Naive thymus-derived CD8-positive, alpha-beta T cell (primary cell): ENCODE measurements around the gene STIM1. TPM values are rescaled to one million over a fixed set of nuclear protein-coding genes. Genes with fewer than 3 reads are reported as not detected.
A peak's percentile ranks its signal among the peaks of the same experiment; 100 is the strongest.

Source experiments
- ATAC-seq, 2 donors: fragments of 150-1000 bp; cut with Tn5 transposase in 1 of 2; sonication (Bioruptor Pico), chemical (Tn5 transposase) in 1 of 2; 1 replicate in 1 of 2; 2 replicates in 1 of 2; pipeline ENCODE4 v1.10.0; 2021; ENCODE audit warnings: mild to moderate bottlenecking in 2 of 2, moderate library complexity in 2 of 2
- POLR2A ChIA-PET: fragments of 350-600 bp; sonication (Branson Sonifier 250); formaldehyde crosslinking; loops from one replicate; lab custom pipeline; 2021; ENCODE audit warnings: antibody characterized with exemption; lab: Charles Lee
- DNase-seq, 10 donors: peaks; one replicate each; pipeline versions ENCODE4 v3.0.0 to v3.0.0-alpha.2; 2020 to 2022
- H3K27ac Mint-ChIP-seq, 10 donors: one replicate each; pipeline ENCODE4 v1.8.0; 2020 to 2022; ENCODE audit warnings: mild to moderate bottlenecking in 10 of 10, mixed read lengths in 10 of 10, moderate library complexity in 4 of 10, inconsistent platforms in 1 of 10
- H3K27me3 Mint-ChIP-seq, 5 donors: one replicate each; pipeline ENCODE4 v1.8.0; 2021 to 2022; ENCODE audit warnings: mixed read lengths in 5 of 5
- H3K36me3 Mint-ChIP-seq, 3 donors: one replicate each; pipeline ENCODE4 v1.8.0; 2020 to 2022; ENCODE audit warnings: mixed read lengths in 3 of 3, mild to moderate bottlenecking in 2 of 3, inconsistent platforms in 1 of 3
- H3K4me1 Mint-ChIP-seq, 4 donors: one replicate each; pipeline ENCODE4 v1.8.0; 2021 to 2022; ENCODE audit warnings: mixed read lengths in 4 of 4
- H3K4me3 Mint-ChIP-seq, 10 donors: one replicate each; pipeline ENCODE4 v1.8.0; 2020 to 2022; ENCODE audit warnings: mild to moderate bottlenecking in 10 of 10, mixed read lengths in 10 of 10, moderate library complexity in 6 of 10, inconsistent platforms in 1 of 10
- H3K9me3 Mint-ChIP-seq, 9 donors: one replicate each; pipeline ENCODE4 v1.8.0; 2020 to 2022; ENCODE audit warnings: mixed read lengths in 9 of 9, mild to moderate bottlenecking in 3 of 9, inconsistent platforms in 1 of 9, moderate library complexity in 1 of 9
- polyA plus RNA-seq, 3 donors: library from polyadenylated mRNA; unstranded; fragments of 300-500 nt; fragmentation: Illumina TruSeq; gene quantifications; one replicate each; pipeline ENCODE4 v1.2.3, GENCODE V29; 2021
- total RNA-seq, 8 experiments: library from RNA in 2 of 8; stranded (reverse) in 2 of 8; gene quantifications; one replicate each; pipeline ENCODE4 v1.2.3 and lab custom pipeline; 2021 to 2026

STIM1 gene
- total and polyA plus RNA-seq, 5 experiments from 2014 or later = 33.4 to 101 (median 39.0) TPM

DNA sequence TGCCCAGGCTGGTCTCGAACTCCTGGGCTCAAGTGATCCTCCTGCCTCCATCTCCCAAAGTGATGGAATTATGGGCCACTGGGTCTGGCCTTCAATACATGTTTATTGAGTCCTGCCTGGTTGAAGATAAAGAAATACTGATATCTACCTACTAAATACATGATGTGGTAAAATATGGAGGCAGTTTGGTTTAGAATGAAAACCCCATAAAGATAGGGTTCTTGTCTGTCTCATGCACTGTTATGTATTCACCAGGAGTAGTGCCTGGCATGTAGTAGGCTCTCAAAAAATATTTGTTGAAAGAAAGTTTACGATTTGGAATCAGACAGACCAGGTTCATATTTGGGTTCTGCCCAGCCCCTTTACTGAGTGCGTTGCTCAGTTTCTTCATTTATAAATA lies 21.1 kb downstream of the STIM1 start:
- Mint-ChIP-seq H3K4me3 (peak overlapping the region in 7 of 10 donors; percentile 4 to 30 (median 13)), H3K27me3 (no peaks in the 10 kb centered on the region), H3K4me1 (peaks cover 50 to 92% (median 83%) of the 10 kb centered on the region in 4 donors), H3K36me3 (peaks cover 0 to 15% (median 2%) of the 10 kb centered on the region in 3 donors), H3K27ac (peak overlapping the region; percentile 2 to 92 (median 80)), H3K9me3 (no peaks in the 10 kb centered on the region)
- DNase-seq (no peak), ATAC-seq (peak in 1 of 2 donors; percentile 26)
- POLR2A ChIA-PET = interaction anchor here (1.6 to 3.8 kb wide), 2 partner anchors 15 to 21 kb away, joined by 4 to 26 read pairs; partner anchors contain the start of gene STIM1

DNA sequence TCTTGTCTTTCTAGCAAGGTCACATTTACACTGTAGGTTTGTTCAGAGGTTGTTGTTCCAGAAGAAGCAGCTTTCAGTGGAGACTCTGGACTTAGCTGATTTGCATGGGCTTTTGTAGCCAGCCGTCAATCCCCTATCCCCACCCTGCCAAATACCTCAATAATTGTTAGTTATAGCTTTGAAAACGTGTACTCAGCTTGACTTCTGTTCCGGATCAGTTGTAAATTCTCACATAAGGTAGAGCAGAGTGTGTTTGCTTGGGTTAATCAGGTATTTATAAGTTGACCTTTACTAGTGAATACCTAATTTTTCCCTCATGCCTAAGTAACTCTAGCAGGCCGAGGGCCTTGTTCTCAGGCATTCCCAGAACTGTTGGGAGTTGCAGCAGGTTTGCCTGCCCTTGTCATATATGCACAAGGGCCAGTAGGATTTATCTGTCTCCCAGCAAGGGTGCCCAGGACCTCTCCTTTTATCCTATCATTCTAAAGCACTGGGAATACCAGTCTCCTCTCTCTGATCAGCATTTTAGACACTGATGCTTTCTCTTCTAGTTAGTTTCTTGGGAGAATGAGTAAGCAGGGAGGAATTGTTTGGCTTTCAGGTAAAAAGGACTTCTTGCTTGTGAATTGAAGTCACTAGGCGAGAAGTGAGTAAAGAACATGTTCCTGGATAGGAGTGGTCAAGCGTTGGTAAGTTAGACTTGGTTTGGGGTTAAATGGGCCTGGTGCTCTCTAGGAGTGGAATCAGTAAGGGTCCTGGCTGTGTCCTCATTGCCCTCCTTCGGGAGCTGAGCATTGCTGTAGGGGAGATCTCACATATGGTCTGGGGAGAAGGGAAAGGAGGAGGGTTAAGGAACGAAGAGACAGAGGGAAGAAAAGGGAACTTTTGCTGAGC lies 22.1 kb downstream of the STIM1 start:
- ATAC-seq (peak in 1 of 2 donors; percentile 14), DNase-seq (no peak)
- Mint-ChIP-seq H3K4me3 (peak overlapping the region in 6 of 10 donors; percentile 1 to 59 (median 23)), H3K36me3 (peaks cover 0 to 7% (median 2%) of the 10 kb centered on the region in 3 donors), H3K27ac (peak overlapping the region; percentile 1 to 92 (median 80)), H3K9me3 (no peaks in the 10 kb centered on the region), H3K27me3 (no peaks in the 10 kb centered on the region), H3K4me1 (peaks cover 47 to 95% (median 79%) of the 10 kb centered on the region in 4 donors)
- POLR2A ChIA-PET = interaction anchor here (0.9 to 3.8 kb wide), 3 partner anchors 8 to 22 kb away, joined by 3 to 26 read pairs (median 4); partner anchors contain the start of gene STIM1

DNA sequence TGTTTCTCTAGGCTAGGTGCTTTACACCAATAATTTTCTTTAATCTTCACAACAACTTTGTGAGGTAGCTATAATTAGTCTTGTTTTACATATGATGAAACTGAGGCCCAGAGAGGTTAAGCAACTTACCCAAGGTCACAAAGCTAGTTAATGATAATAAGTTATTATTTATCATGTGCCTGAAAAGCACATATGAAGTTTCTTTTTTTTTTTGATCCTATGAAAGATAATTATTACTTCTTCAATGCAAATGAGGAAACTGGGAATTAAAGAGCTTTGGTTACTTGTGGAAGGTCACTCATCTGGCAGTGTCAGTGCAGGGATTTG lies 22.8 kb downstream of the STIM1 start:
- POLR2A ChIA-PET = interaction anchor here (0.7 to 3.8 kb wide), 4 partner anchors 8 to 90 kb away, joined by 3 to 26 read pairs (median 3); partner anchors contain the start of gene STIM1
- Mint-ChIP-seq H3K27me3 (no peaks in the 10 kb centered on the region), H3K36me3 (peaks cover 0 to 4% (median 2%) of the 10 kb centered on the region in 3 donors), H3K4me1 (peaks cover 50 to 96% (median 84%) of the 10 kb centered on the region in 4 donors), H3K9me3 (no peaks in the 10 kb centered on the region), H3K27ac (peak overlapping the region; percentile 30 to 90 (median 80)), H3K4me3 (peak overlapping the region in 3 of 10 donors; percentile 1 to 19 (median 1))
- no peak for DNase-seq
- ATAC-seq = no peak

DNA sequence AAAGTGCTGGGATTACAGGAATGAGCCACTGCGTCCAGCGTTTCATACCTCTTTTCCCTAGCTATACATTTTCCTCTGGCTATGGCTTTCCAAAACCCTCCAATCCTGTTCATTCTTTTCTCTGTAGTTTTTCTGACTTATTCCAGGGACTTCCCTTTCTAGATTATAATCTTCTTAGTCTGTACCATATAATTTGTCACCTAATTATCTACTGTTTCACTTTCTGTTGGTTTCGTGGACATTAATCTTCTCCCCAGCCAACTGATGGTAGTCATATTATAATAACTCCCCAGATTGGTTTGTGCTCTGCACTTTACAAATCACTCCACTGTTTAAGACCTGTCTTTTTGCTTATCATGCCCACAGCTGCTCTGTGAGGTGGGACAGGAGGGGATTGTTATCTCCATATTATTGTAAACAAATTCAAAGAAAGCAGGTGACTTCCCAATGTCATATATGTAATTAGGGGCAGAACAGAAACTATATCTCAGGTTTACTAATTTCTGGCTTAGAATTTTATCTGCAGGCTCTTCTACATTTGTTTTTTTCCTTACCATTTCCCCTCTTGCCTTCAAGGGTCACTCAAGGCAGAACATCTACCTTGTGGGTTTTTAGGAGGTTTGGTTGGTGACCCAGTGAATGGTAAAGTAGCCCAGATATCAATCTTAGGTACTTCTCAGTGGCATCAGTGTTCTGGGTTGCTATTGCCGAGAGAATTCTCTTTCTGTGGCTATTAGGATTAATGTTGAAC lies 23.9 kb downstream of the STIM1 start:
- Mint-ChIP-seq H3K27ac (peak overlapping the region; percentile 12 to 84 (median 73)), H3K4me3 (peak overlapping the region in 7 of 10 donors; percentile 25 to 54 (median 34)), H3K27me3 (no peaks in the 10 kb centered on the region), H3K9me3 (no peaks in the 10 kb centered on the region), H3K36me3 (peaks cover 0 to 6% (median 2%) of the 10 kb centered on the region in 3 donors), H3K4me1 (peaks cover 53 to 97% (median 84%) of the 10 kb centered on the region in 4 donors)
- POLR2A ChIA-PET = interaction anchor here (0.6 to 3.8 kb wide), 4 partner anchors 21 to 38 kb away, joined by 3 to 26 read pairs (median 4); partner anchors contain the start of gene STIM1
- ATAC-seq = no peak
- DNase-seq = no peak

DNA sequence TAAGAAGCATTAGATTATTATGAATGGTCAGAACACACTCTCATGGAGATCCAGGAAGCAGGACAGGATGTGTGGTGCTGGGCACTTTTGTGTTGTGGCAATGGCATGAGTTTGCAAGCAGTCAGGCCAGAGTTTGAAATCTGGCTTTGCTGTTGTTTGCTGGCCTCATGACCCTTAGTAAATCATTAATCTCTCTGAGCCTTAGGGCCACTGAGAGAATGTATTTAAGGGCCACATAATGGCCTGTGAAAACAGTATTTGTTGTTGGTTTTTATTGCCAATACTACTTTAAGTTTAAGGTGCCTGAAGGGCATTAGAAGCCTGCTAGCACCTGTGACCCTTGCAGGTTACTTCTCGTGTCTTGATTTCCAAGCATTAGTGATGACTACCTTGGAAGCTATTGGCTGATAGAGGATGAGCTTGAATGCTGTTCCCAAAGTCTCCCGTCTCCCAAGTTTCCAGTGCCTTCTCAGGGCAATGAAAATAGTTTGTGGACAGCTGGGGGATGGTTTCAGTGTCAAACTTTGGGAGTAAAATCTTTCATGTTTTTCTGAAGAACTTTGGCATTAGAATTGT lies 24.6 kb downstream of the STIM1 start:
- H3K27ac Mint-ChIP-seq = peak overlapping the region in 9 of 10 donors; percentile 36 to 86 (median 76)
- DNase-seq (no peak), ATAC-seq (no peak)
- no peaks in the 10 kb centered on the region for H3K27me3 Mint-ChIP-seq
- no peaks in the 10 kb centered on the region for H3K9me3 Mint-ChIP-seq
- POLR2A ChIA-PET = interaction anchor here (1.0 to 1.6 kb wide), 5 partner anchors 9 to 38 kb away, joined by 3 to 9 read pairs (median 5); partner anchors contain the start of gene STIM1
- peaks cover 49 to 95% (median 81%) of the 10 kb centered on the region in 4 donors for H3K4me1 Mint-ChIP-seq
- H3K4me3 Mint-ChIP-seq = peak overlapping the region in 5 of 10 donors; percentile 25 to 71 (median 34)
- peaks cover 0 to 4% (median 0%) of the 10 kb centered on the region in 3 donors for H3K36me3 Mint-ChIP-seq

DNA sequence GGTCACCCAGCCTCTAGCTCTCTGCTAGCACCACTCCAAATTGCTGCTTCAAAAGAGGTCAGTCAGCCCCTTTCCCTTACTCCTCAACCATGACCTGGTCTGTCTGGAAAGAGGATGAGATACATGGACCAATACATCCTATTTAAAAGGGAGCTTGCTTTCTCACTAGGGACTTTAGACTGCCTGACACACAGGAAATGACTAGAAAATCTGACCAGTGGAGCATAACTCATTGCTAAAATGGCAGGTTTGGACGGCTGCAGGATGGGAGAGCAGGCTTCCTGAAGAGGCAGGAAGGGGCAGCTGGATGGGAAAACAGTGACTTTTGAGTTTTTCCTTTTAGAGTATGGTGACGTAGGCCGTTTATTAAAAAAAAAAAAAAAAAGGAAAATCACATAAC lies 25.3 kb downstream of the STIM1 start:
- POLR2A ChIA-PET = interaction anchor here (1.0 to 1.6 kb wide), 4 partner anchors 10 to 30 kb away, joined by 3 to 9 read pairs (median 6); partner anchors contain the start of gene STIM1
- Mint-ChIP-seq H3K27me3 (no peaks in the 10 kb centered on the region), H3K9me3 (no peaks in the 10 kb centered on the region), H3K36me3 (peaks cover 0 to 2% (median 0%) of the 10 kb centered on the region in 3 donors), H3K27ac (peak overlapping the region; percentile 33 to 86 (median 69)), H3K4me1 (peaks cover 46 to 94% (median 75%) of the 10 kb centered on the region in 4 donors), H3K4me3 (peak overlapping the region in 7 of 10 donors; percentile 22 to 71 (median 48))
- DNase-seq (no peak), ATAC-seq (no peak)

DNA sequence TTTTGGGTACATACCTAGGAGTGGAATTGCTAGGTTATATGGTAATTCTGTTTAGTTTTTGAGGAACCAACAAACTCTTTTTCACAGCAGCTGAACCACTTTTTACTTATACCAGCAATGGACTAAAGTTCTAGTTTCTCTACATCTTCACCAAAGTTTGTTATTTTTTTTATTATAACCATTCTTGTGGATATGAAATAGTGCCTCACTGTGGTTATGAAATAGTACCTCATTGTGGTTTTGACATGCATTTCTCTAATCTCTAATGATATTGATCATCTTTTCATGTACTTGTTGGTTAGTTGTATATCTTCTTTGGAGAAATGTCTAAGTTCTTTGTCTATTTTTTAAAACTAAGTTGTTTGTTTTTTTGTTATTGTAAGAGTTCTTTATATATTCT lies 27.2 kb downstream of the STIM1 start:
- ATAC-seq (peak; percentile 59 to 61), DNase-seq (peak in 2 of 10 donors; percentile 34 to 44)
- POLR2A ChIA-PET = interaction anchor here (0.5 to 2.1 kb wide), 5 partner anchors 12 to 190 kb away, joined by 3 to 9 read pairs (median 4); partner anchors contain the start of gene STIM1
- Mint-ChIP-seq H3K4me3 (peak overlapping the region in 3 of 10 donors; percentile 5 to 15 (median 12)), H3K4me1 (peaks cover 48 to 93% (median 74%) of the 10 kb centered on the region in 4 donors), H3K9me3 (no peaks in the 10 kb centered on the region), H3K36me3 (peaks cover 0 to 5% (median 0%) of the 10 kb centered on the region in 3 donors), H3K27ac (peak overlapping the region in 7 of 10 donors; percentile 4 to 70 (median 17)), H3K27me3 (no peaks in the 10 kb centered on the region)

DNA sequence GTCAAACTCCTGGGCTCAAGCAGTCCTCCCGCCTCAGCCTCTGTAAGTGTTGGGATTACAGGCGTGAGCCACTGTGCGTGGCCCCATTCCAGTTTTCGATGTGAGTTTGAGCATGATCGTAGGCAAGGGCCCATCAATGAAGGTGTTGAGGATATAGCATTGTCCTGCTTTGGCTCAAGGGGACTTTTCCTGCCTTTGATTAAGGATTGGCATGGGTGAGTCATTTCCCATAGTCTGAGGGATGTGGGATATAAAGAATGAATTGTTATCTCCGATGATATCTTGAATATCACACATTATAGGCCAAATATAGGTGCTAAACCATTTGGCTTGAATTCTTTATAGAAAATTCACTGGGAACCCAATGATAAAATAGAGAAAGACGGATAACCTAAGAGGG lies 30.4 kb downstream of the STIM1 start:
- peak overlapping the region in 1 of 10 donors; percentile 49 for H3K4me3 Mint-ChIP-seq
- ATAC-seq (no peak), DNase-seq (no peak)
- peak overlapping the region in 3 of 10 donors; percentile 37 to 89 (median 66) for H3K27ac Mint-ChIP-seq
- peaks cover 37 to 88% (median 71%) of the 10 kb centered on the region in 4 donors for H3K4me1 Mint-ChIP-seq
- no peaks in the 10 kb centered on the region for H3K27me3 Mint-ChIP-seq
- H3K36me3 Mint-ChIP-seq = peaks cover 0 to 5% (median 0%) of the 10 kb centered on the region in 3 donors
- H3K9me3 Mint-ChIP-seq = no peaks in the 10 kb centered on the region
- POLR2A ChIA-PET = no interaction called here

DNA sequence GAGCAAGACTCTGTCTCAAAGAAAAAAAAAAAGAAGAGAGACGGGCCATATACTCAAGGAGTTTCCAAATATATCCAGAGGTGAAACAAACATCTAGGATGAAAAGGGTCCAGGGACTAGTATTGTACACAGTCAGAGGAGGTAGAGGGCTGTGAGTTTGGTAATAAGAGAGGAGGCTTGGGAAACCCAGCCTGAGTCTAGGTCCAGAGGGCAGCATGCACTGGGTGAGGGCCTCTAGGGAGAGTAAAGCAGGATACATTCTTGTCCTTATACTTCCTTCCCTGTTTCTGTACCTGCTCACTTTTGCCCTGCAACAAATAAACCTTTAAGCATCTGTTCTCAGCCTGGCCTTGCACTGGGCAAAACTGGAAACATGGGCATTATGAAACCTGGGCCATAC lies 31.5 kb downstream of the STIM1 start:
- Mint-ChIP-seq H3K4me1 (peaks cover 37 to 88% (median 76%) of the 10 kb centered on the region in 4 donors), H3K27ac (peak overlapping the region in 9 of 10 donors; percentile 24 to 89 (median 62)), H3K36me3 (peaks cover 0 to 5% (median 3%) of the 10 kb centered on the region in 3 donors), H3K9me3 (no peaks in the 10 kb centered on the region), H3K27me3 (no peaks in the 10 kb centered on the region), H3K4me3 (peak overlapping the region in 2 of 10 donors; percentile 23 to 60)
- POLR2A ChIA-PET = interaction anchor here (0.7 kb wide), 2 partner anchors 31 to 55 kb away, joined by 3 read pairs; no protein-coding TSS in a partner anchor
- ATAC-seq (no peak), DNase-seq (no peak)

DNA sequence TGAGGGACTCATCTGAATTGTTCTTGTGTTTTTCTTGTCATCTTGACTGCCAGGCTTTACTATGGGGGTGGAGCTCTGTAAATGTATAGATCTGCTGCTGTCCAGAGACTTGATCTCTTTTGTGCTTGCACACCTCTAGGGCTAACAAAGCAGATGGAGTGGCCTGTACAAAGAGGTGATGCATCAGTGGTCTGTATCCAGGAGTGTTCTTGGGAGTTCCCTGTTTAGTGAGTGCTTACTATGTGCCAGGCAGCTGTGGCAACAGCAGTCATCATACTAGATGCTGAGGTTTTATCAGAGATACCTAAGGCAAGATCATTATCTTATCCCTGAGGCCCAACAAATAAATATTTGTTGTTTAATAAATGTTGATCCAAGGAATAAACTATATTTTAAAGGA lies 33.4 kb downstream of the STIM1 start:
- ATAC-seq (no peak), DNase-seq (no peak)
- H3K4me1 Mint-ChIP-seq = peaks cover 38 to 88% (median 81%) of the 10 kb centered on the region in 4 donors
- peak overlapping the region in 3 of 10 donors; percentile 14 to 19 (median 18) for H3K4me3 Mint-ChIP-seq
- no peaks in the 10 kb centered on the region for H3K9me3 Mint-ChIP-seq
- peak overlapping the region in 5 of 10 donors; percentile 2 to 70 (median 51) for H3K27ac Mint-ChIP-seq
- peaks cover 3 to 15% (median 5%) of the 10 kb centered on the region in 3 donors for H3K36me3 Mint-ChIP-seq
- POLR2A ChIA-PET = interaction anchor here (0.7 to 1.2 kb wide), 2 partner anchors 17 to 29 kb away, joined by 3 to 6 read pairs; no protein-coding TSS in a partner anchor
- no peaks in the 10 kb centered on the region for H3K27me3 Mint-ChIP-seq

DNA sequence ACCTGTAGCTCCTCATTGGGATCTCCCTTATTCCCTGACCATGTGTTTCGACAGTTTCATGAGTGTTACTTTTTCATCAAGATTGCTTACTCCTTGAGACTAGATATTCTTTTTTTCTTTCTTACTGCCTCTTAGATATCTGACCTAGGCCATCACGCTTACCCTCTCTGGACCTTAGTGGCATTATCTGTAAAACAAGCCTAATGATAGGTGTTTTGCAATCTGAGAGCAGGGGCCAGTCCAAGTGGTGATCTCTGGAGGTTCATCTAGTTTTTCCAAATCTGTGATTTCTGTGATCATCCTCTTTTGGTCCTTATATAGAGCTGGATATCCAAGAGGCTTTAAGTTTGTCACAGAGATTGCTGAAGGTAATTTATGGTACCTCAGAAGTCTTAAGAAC lies 34.5 kb downstream of the STIM1 start:
- no peak overlapping the region for H3K4me3 Mint-ChIP-seq
- no peaks in the 10 kb centered on the region for H3K27me3 Mint-ChIP-seq
- H3K27ac Mint-ChIP-seq = peak overlapping the region in 5 of 10 donors; percentile 17 to 66 (median 55)
- DNase-seq (no peak), ATAC-seq (no peak)
- H3K4me1 Mint-ChIP-seq = peaks cover 37 to 89% (median 83%) of the 10 kb centered on the region in 4 donors
- H3K9me3 Mint-ChIP-seq = no peaks in the 10 kb centered on the region
- POLR2A ChIA-PET = interaction anchor here (1.1 kb wide), 1 partner anchor 57 kb away, joined by 5 read pairs; no protein-coding TSS in a partner anchor
- peaks cover 3 to 13% (median 5%) of the 10 kb centered on the region in 3 donors for H3K36me3 Mint-ChIP-seq
